MM.1S (cell line): Measurements from ENCODE around the gene TNRC18.

Experiments
- EZH2 ChIP-seq: fragments of 300-600 bp; sonication (generic); optimal IDR thresholded peaks from 2 replicates; pipeline ENCODE3; 2017; ENCODE audit warnings: low read depth, mild to moderate bottlenecking, antibody characterized with exemption, low read length, mixed read lengths
- TF ChIP-seq, protein P1 (sequence below): fragments of 300-600 bp; sonication (generic); IDR thresholded peaks from 2 replicates; pipeline ENCODE4 v1.5.1; 2016; ENCODE audit warnings: antibody characterized with exemption, low read length, mixed read lengths

- TF ChIP-seq, protein P1, sequence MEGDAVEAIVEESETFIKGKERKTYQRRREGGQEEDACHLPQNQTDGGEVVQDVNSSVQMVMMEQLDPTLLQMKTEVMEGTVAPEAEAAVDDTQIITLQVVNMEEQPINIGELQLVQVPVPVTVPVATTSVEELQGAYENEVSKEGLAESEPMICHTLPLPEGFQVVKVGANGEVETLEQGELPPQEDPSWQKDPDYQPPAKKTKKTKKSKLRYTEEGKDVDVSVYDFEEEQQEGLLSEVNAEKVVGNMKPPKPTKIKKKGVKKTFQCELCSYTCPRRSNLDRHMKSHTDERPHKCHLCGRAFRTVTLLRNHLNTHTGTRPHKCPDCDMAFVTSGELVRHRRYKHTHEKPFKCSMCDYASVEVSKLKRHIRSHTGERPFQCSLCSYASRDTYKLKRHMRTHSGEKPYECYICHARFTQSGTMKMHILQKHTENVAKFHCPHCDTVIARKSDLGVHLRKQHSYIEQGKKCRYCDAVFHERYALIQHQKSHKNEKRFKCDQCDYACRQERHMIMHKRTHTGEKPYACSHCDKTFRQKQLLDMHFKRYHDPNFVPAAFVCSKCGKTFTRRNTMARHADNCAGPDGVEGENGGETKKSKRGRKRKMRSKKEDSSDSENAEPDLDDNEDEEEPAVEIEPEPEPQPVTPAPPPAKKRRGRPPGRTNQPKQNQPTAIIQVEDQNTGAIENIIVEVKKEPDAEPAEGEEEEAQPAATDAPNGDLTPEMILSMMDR: no peak
- TF ChIP-seq EZH2: no peak
These were observed 62.7 kb downstream of the TNRC18 start for GRCh38 chr7:5360971-5361370.
